Fibroblast of the aortic adventitia (primary cell): ENCODE measurements around the gene MUC2. TPM values are rescaled to one million over a fixed set of nuclear protein-coding genes. Genes with fewer than 3 reads are reported as not detected.

ENCODE experiments used
- DNase-seq: peaks from one replicate; pipeline ENCODE4 v3.0.0-alpha.2; 2010; ENCODE audit warnings: low read depth
- H3K4me3 ChIP-seq: 2 replicates; pipeline ENCODE4 v1.5.1; 2011; ENCODE audit warnings: low read depth, mild to moderate bottlenecking, control low read depth, low read length, moderate library complexity
- total RNA-seq: library from RNA; depleted of rRNA; stranded (reverse); fragments of >200 nt; gene quantifications from 2 replicates; pipeline ENCODE4 v1.2.3, GENCODE V29; 2012; ENCODE audit warnings: low replicate concordance
- TF ChIP-seq, protein P1 (sequence below): IDR thresholded peaks from 2 replicates; pipeline ENCODE4 v1.5.1; 2011; ENCODE audit warnings: mild to moderate bottlenecking, low read length, control low read depth, inconsistent platforms; ENCODE audit not compliant: insufficient read depth

MUC2 gene
- total RNA-seq, 1 donor = not detected

- no peak for DNase-seq
- TF ChIP-seq, protein P1, sequence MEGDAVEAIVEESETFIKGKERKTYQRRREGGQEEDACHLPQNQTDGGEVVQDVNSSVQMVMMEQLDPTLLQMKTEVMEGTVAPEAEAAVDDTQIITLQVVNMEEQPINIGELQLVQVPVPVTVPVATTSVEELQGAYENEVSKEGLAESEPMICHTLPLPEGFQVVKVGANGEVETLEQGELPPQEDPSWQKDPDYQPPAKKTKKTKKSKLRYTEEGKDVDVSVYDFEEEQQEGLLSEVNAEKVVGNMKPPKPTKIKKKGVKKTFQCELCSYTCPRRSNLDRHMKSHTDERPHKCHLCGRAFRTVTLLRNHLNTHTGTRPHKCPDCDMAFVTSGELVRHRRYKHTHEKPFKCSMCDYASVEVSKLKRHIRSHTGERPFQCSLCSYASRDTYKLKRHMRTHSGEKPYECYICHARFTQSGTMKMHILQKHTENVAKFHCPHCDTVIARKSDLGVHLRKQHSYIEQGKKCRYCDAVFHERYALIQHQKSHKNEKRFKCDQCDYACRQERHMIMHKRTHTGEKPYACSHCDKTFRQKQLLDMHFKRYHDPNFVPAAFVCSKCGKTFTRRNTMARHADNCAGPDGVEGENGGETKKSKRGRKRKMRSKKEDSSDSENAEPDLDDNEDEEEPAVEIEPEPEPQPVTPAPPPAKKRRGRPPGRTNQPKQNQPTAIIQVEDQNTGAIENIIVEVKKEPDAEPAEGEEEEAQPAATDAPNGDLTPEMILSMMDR = no peak
Measured at GRCh38 chr11:1077417-1078119, 2.9 kb downstream of the MUC2 start.

GRCh38 chr11:1078191-1078601, 3.5 kb downstream of the MUC2 start:
- H3K4me3 ChIP-seq = no peak overlapping the region
- DNase-seq = no peak
- TF ChIP-seq, protein P1 = no peak

More at GRCh38 chr11:1077417-1078119, 2.9 kb downstream of the MUC2 start:
- no peak overlapping the region for H3K4me3 ChIP-seq

GRCh38 chr11:1081601-1082311, 7.1 kb downstream of the MUC2 start:
- no peak for DNase-seq
- TF ChIP-seq, protein P1 = no peak

DNA sequence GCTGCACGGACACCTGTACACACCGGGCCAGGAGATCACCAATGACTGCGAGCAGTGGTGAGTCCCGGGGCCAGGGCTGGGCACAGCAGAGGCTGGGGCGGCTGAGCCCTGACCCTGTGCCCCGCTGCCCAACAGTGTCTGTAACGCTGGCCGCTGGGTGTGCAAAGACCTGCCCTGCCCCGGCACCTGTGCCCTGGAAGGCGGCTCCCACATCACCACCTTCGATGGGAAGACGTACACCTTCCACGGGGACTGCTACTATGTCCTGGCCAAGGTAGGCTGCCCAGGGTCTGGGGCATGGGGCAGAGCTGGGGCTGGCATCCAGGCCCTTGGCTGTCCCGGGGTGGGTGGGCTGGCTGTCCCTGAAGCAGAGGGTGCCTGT, 7.7 kb downstream of the MUC2 start:
- no peak overlapping the region for H3K4me3 ChIP-seq
- TF ChIP-seq, protein P1 = no peak
- DNase-seq = no peak

More at GRCh38 chr11:1081601-1082311, 7.1 kb downstream of the MUC2 start:
- no peak overlapping the region for H3K4me3 ChIP-seq

DNA sequence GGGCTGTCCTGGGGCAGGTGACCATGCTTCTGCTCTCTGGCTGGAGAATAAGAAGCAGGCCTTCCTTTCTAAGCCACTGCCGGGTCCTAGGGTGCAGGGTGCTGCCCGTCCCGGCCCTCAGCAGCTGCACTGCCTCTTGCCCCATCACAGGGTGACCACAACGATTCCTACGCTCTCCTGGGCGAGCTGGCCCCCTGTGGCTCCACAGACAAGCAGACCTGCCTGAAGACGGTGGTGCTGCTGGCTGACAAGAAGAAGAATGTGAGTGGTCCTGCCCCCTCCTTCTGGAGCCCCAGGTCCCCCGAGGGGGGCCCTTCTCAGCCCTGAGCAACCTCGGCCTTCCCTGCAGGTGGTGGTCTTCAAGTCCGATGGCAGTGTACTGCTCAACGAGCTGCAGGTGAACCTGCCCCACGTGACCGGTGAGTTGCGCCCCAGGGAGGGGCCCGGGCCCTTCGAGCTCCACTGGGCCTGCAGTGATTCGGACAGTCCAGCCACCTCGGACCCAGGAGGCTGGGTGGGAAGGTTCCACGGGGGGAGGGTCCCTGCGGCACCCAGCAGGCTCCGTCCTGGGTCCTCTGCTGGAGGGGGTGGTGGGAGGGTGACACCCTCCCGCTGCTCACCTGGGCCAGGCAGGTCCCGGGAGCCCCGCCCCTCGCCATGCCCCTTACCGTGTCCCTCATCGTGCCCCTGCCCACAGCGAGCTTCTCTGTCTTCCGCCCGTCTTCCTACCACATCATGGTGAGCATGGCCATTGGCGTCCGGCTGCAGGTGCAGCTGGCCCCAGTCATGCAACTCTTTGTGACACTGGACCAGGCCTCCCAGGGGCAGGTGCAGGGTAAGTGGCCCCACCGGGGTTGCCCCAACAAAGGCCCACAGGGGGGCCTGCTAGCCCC, 8.3 kb downstream of the MUC2 start:
- no peak overlapping the region for H3K4me3 ChIP-seq
- no peak for DNase-seq
- TF ChIP-seq, protein P1 = no peak
